Gastrocnemius medialis (tissue), 4 donors: ENCODE data around the gene HSPA8.

ENCODE experiments used
- POLR2A ChIP-seq, 2 donors: fragments of 450-650 bp; IDR thresholded peaks; one replicate each; pipeline ENCODE4 v1.6.1; 2017; ENCODE audit warnings: antibody characterized with exemption in 2 of 2, mild to moderate bottlenecking in 2 of 2, moderate library complexity in 2 of 2
- TF ChIP-seq, protein P1 (sequence below), 5 experiments: fragments of 450-650 bp in 3 of 5; fragments of 200-600 bp in 2 of 5; sonication (generic) in 2 of 5; IDR thresholded peaks in 4 of 5; conservative IDR thresholded peaks in 1 of 5; 1 replicate in 4 of 5; 2 replicates in 1 of 5; pipeline ENCODE4 v1.5.1; 2016 to 2019; ENCODE audit warnings: antibody characterized with exemption in 5 of 5, mild to moderate bottlenecking in 3 of 5, moderate library complexity in 3 of 5

DNA sequence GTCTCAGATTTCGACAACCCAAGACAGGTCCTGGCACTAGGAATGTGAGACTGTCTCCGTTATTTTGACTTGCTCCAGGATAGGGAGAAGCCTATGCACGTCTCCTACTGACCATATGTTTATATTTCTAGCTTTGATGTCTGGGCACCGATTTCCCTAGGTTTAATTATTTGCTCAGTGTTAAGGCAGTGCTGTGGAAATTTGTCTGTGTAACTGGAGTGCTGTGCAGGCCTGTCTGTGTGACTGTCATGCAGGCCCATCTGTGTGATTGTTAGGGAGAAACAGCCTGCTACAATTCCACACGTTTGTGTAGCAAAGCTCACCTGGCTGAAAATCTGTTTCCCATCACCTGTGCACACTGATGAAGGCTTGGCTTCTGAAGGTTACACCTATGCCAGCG lies 29.6 kb upstream of the HSPA8 start:
- no peak for TF ChIP-seq POLR2A (IDR thresholded peaks at IDR 0.05)
- TF ChIP-seq, protein P1, sequence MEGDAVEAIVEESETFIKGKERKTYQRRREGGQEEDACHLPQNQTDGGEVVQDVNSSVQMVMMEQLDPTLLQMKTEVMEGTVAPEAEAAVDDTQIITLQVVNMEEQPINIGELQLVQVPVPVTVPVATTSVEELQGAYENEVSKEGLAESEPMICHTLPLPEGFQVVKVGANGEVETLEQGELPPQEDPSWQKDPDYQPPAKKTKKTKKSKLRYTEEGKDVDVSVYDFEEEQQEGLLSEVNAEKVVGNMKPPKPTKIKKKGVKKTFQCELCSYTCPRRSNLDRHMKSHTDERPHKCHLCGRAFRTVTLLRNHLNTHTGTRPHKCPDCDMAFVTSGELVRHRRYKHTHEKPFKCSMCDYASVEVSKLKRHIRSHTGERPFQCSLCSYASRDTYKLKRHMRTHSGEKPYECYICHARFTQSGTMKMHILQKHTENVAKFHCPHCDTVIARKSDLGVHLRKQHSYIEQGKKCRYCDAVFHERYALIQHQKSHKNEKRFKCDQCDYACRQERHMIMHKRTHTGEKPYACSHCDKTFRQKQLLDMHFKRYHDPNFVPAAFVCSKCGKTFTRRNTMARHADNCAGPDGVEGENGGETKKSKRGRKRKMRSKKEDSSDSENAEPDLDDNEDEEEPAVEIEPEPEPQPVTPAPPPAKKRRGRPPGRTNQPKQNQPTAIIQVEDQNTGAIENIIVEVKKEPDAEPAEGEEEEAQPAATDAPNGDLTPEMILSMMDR (IDR thresholded peaks at IDR 0.05 in 4 of 5, conservative IDR thresholded peaks at IDR 0.05 in 1 of 5) = no peak
